Airway epithelial cell (primary cell): ENCODE results near the gene RAP1GAP. TPM values are rescaled to one million over a fixed set of nuclear protein-coding genes. Genes with fewer than 3 reads are reported as not detected.

Experiments used
- total RNA-seq: library from RNA; depleted of rRNA; stranded (reverse); fragments of >200 nt; gene quantifications from 2 replicates; pipeline ENCODE4 v1.2.3, GENCODE V29; 2015

The RAP1GAP gene
- total RNA-seq: 0.46 and 1.8 TPM in 2 replicates

GRCh38 chr1:21669258-21670058 is at the start of gene RAP1GAP:
TSS of gene RAP1GAP (minus strand) at chr1:21669357. CDS start at chr1:21620032, 49,325 bp downstream.

Other genes with a start within 250 kb of the RAP1GAP start
- 11.7 and 17.8 TPM in 2 replicates for gene NBPF3, start 229.2 kb downstream of the RAP1GAP start, total RNA-seq
- not detected in 2 replicates for gene ALPL, start 159.9 kb downstream of the RAP1GAP start, total RNA-seq
- 24.4 and 32.6 TPM in 2 replicates for gene USP48, start 113.8 kb upstream of the RAP1GAP start, total RNA-seq
- gene LDLRAD2, start 142.9 kb upstream of the RAP1GAP start, total RNA-seq: not detected in 2 replicates